ENCODE measurements around the gene ABHD1. TPM values are rescaled to one million over a fixed set of nuclear protein-coding genes. Genes with fewer than 3 reads are reported as not detected.
A peak's percentile ranks its signal among the peaks of the same experiment; 100 is the strongest.
"Not testable (repeated sequence)": the region's sequence is repeated elsewhere in the genome, so short reads cannot be mapped to it uniquely, and the experiment has no call there.

ABHD1 gene
- polyA plus RNA-seq, 5 donors, result 0.61 to 2.2 (median 1.0) TPM

DNA sequence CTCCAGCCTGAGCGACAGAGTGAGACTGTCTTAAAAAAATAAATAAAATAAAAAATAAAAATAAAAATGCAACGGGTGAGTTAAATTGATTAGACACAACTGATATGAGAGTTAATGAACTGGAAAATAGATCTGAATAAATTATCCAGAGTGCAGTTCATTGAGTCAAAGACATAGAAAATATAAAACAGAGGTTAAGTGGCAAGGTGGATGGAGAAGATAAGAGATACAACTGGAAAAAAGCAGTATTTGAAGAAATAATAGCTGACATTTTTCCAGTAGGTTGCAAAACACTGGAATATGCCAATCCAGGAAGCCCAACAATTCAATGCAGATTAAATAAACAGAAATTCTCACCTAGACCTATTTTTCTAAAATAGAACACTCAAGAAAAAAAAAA is 15.4 kb upstream of the ABHD1 start:
- DNase-seq, result no peak

DNA sequence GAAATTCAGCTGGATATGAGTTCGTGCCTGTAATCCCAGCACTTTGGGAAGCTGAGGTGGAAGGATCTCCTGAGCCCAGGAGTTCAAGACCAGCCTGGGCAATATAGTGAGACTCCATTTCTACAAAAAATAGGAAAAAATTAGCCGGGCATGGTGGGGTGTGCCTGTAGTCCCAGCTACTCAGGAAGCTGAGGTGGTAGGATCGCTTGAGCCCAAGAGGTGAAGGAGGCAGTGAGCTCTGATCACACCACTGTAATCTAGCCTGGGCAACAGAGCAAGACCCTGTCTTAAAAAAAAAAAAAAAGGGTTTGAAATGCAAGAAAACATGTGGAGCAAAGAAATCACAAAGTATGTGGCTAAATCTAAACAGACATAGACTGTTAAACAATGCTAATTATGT is 14.5 kb upstream of the ABHD1 start:
- no peak for DNase-seq

DNA sequence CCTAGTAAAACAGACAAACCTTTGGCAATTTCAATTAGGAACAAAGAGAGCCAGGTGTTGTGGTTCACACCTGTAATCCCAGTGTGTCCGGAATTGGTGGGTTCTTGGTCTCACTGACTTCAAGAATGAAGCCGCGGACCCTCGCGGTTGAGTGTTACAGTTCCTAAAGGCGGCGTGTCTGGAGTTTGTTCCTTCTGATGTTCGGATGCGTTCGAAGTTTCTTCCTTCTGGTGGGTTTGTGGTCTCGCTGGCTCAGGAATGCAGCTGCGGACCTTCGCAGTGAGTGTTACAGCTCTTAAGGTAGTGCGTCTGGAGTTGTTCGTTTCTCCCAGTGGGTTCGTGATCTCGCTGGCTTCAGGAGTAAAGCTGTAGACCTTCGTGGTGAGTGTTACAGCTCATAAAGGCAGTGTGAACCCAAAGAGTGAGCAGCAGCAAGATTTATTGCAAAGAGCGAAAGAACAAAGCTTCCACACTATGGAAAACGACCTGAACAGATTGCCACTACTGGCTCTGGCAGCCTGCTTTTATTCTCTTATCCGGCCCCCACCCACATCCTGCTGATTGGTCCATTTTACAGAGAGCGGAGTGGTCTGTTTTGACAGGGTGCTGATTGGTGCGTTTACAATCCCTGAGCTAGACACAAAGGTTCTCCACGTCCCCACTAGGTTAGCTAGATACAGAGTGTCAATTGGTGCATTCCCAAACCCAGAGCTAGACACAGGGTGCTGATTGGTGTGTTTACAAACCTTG is 12.8 kb upstream of the ABHD1 start:
- DNase-seq, result not testable (repeated sequence)

DNA sequence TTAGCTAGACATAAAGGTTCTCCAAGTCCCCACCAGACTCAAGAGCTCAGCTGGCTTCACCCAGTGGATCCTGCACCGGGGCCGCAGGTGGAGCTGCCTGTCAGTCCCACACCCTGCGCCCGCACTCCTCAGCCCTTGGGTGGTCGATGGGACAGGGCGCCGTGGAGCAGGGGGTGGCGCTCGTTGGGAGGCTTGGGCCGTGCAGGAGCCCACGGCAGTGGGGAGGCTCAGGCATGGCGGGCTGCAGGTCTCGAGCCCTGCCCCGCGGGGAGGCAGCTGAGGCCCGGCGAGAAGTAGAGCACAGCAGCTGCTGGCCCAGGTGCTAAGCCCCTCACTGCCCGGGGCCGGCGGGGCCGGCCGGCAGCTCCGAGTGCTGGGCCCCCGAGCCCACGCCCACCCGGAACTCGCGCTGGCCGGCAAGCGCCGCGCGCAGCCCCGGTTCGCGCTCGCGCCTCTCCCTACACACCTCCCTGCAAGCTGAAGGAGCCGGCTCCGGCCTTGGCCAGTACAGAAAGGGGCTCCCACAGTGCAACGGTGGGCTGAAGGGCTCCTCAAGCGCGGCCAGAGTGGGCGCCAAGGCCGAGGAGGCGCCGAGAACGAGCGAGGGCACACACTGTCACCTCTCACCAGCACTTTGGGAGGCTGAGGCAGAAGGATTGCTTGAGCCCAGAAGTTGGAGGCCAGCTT is 12.1 kb upstream of the ABHD1 start:
- not testable (repeated sequence) for DNase-seq

DNA sequence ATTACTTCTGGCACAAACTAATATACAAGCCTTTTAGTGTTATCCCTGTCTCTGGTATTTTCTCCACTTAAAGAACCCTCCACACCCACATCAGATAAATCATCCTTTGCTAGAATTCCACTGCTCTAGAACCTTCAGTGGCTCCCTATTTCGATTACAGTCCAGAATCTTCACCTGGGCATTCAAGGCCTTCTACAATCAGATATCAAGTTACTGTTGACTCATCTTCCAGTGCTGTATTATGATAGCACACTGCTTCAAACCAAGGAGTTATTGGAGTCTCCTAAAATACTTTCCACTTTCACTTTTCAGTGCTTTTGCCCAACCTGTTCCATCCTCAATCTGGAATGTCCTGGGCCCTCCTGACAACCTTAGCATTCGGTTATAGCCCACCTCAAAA is 8.1 kb upstream of the ABHD1 start:
- no peak for DNase-seq

DNA sequence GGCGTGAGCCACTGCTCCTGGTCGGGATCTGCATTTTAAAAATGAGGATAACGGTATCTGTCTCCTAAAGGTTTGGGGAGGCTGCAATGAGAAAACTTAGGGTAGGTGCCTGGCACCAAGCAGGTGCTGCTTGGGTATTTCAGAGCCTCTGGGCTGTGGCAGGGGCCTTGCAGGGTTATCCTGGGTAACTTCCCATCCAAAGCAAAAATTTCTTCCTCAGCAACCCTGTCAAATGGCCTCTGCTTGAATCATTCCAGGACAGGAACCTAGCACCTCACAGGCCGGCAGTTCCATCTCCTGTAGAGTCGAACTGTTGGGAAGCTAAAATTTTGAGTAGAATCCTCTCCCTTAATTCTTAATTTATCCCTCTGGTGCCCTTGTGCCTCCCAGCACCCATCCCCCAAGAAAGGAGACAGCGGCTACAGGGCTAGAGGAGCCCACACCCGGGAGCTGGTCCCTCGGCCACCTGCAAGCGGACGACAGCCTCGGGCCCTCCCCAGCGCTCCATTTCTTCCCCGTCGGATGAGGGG is 5.6 kb upstream of the ABHD1 start:
- no peak for DNase-seq

DNA sequence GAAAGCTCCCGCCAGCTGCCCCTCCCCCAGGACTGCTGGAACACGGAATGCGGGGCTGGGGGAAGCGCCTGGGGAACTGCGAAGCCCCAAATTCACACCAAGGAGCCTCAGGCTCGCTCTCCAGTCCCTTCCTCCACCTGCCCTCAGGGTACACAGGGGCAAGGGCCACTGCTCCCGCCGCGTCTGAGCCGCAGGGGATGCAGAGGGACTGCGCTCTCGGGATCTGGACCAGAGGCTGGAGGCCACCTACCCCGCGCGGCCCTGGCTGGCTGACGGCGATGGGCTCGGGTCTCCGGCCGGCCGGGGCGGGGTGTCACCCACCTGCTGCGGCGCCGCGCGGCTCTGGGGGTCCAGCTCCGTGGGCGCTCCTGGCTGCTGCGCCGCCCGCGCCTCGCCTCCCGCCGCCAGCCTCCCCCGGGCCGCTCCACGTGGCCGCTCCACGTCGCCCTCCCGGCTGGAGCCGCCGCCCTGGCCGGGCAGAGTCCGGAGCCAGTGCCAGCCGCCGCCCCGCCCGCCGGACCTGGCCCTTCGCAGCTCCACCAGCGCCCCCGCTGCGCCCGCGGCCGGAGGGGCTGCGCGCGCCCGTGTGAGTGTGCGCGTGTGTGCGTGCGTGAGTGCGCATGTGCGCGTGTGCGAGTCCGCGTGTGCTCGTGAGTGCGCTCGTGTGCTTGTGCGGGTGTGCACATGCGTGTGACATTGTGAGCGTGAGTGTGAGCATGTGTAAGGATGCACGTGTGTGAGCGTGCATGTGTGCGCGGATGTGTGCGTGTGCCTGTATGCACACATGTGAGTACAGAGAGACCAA is 4.9 kb upstream of the ABHD1 start, which contains the start of gene CGREF1:
Gene CGREF1 (minus strand): TSS at position 604 of the 805 bp plus-strand sequence. CDS start 14,762 bp downstream, outside the sequence.
- DNase-seq, result no peak

DNA sequence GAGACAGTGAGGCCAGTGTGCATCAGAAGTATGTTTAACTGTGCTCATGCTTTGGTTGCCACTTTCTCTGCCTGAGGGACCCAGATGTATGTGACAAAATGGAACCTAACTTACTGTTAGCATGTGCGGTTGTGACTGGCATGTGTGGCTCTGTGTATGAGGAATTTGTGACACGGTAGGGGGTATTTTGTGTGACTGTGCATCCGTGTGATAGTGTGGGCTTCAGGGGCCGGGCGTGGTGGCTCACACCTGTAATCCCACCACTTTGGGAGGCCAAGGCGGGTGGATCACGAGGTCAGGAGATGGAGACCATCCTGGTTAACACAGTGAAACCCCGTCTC is 4.3 kb upstream of the ABHD1 start:
- DNase-seq, result not testable (repeated sequence)

DNA sequence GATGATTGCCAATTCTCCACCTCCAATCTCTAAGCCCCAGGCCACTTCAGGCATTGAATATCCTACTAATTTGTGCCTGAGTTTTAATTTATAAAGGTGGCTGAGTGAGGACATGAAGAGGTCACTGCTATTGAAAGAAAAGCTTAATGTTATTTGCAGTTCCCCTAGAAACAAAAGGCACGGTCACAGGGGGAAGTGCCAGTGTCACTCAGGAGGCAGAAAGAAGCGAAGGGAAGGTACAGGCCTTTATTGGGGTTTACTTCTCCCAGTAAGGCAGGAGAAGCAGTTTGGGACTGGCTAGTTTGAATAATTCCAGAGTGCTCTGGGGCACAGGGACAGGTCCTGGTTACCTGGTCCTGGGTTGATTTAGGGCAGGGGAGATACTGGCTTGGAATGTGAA is 1.7 kb upstream of the ABHD1 start:
- no peak for DNase-seq

DNA sequence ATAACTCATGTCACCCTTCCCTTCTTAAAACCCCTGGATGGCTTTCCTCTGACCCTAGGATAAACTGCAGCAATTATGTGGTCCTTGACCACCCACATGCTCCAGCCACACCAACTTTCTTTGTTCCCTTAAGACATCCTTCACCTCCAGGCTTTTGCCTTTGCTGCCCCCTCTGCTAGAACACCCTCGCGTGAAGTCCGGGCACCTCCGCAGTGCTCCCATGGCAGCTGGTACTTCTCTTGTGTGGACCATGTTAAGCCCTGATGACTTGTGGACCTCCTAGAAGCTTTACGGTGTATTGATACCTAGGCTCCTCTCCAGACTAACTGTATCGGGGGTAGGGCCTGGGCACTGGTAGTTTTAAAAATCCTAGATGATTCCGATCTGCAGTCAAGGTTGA is 824 bp upstream of the ABHD1 start:
- DNase-seq, result no peak

DNA sequence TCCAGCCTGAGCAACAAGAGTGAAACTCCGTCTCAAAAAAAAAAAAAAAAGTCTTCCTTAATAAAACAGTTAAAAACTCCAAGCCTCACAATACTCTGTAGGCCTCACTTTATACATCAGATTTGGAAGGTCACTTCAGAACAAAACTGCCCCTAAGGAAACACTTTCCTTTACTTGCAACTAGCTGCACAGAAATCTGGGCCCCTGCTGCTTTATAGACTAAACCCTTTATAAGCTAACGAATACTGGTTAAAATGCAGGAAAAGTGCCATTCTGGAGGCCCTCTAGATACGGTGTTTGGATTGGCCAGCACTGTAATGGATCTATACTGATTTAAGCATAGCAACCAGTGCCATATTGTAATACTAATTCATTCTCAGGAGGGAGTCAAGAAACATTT is 1.5 kb downstream of the ABHD1 start:
- DNase-seq, result no peak

DNA sequence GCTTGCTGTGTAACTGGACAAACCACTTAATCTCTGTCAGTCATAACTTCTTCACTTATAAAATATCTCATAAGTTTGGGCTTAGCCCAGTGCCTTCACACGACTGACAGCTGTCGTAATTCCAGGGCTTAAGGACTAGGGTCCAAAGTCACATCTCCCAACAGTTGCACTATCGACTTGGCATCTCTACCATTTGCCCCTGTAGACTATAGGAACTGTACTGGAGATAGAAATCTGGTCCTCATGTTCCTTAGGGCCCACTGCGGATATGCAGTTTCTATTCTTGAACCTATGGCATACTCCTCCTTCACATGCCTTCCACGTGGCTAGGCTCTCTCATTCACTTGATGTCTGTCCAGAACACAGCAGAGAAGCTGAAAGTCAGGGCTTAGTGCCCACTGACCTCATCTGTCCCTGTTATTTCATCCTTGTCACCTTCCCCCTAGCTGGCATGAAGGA is 2.7 kb downstream of the ABHD1 start:
- DNase-seq, result no peak

DNA sequence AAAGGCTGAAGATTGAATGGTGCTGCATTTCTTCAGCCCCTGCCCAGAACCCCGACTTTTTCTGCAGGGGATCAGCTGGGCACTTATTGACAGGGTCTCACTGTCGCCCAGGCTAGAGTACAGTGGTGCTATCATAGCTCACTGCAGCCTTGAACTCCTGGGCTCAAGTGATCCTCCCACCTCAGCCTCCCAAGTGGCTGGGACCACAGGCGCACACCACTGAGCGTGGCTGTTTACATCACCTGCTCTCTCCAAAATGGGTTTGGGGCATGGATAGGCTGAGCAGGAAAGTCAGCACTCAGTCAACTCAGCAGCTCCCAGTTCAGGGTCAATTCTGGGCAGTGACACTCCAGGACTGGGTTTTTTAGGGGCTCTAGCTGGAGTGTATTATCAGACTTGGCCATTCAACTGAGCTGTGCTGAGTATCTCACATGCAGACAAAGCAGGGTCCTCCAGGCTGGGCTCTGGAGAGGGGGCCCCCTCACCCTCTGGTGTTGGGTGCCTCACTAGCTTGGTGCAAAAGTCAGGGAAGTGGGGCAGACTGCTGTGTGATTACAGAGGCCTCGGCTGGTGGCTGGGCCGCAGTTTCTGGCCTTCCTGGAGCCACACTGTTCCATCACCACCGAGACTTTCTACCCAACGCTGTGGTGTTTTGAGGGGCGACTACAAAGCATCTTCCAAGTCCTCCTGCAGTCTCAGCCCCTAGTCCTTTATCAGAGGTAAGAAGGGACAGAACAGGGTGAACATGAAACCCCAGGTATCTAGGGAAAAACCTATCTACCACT is 4.5 kb downstream of the ABHD1 start:
- DNase-seq, result no peak

DNA sequence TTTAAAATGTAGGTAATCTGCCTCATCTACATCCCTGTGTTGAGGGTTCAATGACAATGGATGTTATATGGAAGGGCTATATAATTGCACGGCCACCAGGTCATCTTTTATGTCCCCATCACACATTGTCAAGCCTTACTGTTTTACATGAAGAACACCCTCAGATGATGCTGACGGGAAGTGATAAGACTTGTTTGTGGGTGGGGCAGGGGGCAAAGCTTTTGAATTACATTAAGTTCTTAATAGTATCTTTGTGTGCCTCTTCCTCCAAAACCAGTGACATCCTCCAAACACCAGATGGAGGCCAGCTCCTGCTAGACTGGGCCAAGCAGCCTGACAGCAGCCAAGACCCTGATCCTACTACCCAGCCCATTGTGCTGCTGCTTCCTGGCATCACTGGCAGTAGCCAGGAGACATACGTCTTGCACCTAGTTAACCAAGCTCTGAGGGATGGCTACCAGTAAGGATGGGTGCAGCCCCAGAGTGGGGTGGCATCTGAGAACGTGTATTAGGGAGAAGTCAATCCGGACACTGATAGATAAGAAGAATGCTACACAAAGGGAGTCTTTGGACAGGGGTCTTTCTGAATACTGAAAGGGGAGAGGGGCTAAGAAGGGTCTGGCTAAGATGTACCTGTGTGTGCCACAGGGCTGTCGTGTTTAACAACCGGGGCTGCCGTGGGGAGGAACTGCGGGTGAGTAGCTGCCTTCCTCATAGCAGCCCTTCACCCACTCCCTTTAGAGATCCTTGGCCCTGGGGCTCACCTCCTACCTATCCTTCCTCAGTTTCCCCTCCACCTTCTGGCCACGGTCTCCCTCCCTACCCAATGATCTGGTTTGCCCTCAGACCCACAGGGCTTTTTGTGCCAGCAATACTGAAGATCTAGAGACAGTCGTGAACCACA is 5.3 kb downstream of the ABHD1 start:
- no peak for DNase-seq

DNA sequence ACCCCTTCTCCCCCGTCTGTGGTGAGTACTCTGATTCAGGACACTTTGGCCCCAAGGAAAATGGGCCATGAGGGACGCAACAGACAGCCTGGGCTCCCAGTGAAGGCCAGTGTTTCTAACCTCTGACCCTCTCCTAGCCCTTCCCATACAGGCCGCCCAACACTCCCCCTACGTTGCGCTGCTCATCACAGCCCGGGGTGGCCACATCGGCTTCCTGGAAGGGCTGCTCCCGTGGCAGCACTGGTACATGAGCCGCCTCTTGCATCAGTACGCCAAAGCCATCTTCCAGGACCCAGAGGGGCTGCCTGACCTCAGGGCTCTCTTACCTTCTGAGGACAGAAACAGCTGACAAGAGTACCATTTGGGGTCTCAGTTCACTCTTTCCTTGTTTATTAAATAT is 6.8 kb downstream of the ABHD1 start:
- DNase-seq, result no peak

DNA sequence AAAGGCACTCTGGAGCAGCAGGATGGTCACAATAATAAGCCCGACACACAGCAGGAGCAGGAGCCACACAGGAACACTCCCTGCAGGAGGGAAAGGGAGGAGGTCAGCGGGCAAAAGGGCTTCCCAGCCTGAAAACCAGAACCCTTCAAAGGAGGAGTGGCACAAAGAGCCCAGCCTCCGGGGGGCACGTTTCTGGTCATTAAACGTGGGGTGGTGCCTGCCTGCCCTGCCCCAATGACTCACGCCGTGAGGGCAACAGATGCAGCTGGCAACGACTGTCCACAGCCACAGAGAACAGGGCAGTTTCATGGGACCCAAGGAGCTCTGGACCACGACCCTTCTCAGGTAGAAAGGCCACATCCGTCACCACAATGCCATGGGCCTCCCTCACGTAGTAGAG is 7.8 kb downstream of the ABHD1 start:
- DNase-seq, result no peak

DNA sequence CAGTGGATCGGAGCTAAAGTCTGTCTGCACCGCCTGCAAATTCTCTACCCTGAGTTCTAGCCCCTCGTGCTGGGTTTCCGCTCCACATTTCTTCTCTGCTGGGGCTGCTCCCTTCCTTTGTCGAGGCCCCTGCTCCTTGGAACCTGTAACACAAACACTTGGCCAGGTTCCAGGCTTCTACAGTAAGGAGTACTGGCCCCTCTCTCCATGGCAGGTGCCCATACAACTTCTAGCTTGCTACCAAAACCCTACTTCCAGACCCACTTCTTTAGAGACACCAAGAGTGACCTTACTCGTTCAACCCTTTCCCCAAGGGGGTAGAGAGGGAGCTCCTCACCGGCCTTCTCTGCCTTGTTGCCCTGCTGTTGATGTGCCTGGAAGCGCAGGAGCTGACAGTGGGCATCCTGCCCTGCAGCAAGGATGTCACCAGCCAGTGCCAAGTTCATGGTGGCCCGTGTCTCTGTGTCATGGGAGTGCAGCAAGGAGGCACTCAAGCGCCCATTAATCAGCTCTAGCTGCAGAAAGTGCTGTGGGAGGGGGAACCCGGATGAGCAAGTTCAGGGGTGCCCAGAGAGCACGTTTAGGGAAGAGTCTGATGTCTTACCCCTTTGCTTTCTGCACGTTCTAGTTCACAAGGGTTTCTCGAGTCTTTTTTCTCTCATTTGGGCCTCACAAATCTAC is 9.7 kb downstream of the ABHD1 start:
- DNase-seq, result no peak

DNA sequence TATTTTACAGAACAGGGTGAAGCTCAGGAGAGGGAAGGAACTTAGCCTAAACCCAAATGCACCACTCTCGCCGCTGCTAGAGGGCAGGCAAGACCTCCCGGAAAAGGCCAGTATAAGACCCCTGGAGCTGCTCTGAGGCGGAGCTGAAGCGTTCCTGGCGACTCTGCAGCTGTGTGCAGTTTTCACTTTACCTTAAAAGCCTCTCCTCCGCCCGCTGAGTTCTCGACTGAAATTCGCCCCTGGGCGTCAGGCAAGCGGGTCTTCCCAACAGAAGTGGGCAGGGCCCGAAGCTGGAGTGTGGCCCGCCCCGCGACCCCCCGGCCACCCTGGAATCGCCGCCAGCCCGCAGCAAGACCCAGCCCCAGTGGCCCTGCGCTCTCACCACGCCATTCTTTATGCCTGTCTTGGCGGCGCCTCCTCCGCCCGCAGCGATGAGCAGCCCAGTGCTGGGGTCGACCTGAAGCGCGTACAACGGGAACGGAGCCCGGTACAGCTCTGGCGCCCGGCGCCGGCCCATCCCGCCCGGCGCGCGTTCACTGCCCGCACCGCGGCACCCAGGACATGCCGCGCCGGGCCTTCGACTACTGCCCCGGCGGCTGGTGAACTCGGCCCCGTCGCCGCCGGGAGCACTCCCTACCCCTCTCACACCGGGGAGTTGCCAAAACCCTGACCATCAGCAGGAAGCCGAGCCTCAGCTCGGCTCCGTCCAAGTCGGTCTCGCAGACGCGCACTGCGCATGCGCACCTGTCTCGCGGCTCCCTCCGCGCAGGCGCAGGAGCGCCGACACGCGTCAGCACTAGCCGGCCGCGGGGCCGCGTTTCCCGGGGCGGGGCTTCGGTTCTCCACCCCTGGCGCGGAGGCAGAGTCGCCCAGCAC is 10.5 kb downstream of the ABHD1 start, which contains the start of gene PREB:
Gene PREB (minus strand): TSS at position 732 of the 876 bp plus-strand sequence. CDS start 215 bp downstream, at position 517.
- peak; percentile 97 to 98 for DNase-seq

All from right lung (tissue), 5 donors.